A549 (cell line): ENCODE data around the gene KCNN2. TPM values are rescaled to one million over a fixed set of nuclear protein-coding genes. Genes with fewer than 3 reads are reported as not detected.

ENCODE experiments used
- ATAC-seq, 2 experiments: fragments of 200-7000 bp in 1 of 2; fragments of >200 bp in 1 of 2; cut with Nextera tagmentation in 1 of 2; cut with Tn5 transposase in 1 of 2; 3 replicates each; pipeline versions ENCODE4 v1.8.0 to v1.9.1; 2018 to 2020; ENCODE audit warnings: mild to moderate bottlenecking in 1 of 2, moderate library complexity in 1 of 2
- CTCF ChIA-PET: fragments of 300-600 bp; sonication (Branson Sonifier 250); formaldehyde crosslinking; extraction: SDS; loops from one replicate; lab custom pipeline; 2021; ENCODE audit warnings: antibody characterized with exemption, inconsistent platforms; lab: Yijun Ruan, JAX
- POLR2A ChIA-PET: fragments of 350-600 bp; formaldehyde crosslinking; extraction: SDS; loops from one replicate; lab custom pipeline; 2021; ENCODE audit warnings: antibody characterized with exemption, inconsistent platforms; lab: Yijun Ruan, JAX
- DNase-seq, 2 experiments: peaks; one replicate each; pipeline versions ENCODE4 v3.0.0 to v3.0.0-alpha.2; 2011 to 2016; ENCODE audit warnings: low read depth in 1 of 2, low spot score in 1 of 2
- FAIRE-seq: peaks from 2 replicates; lab custom pipeline; 2011; peaks lifted over from hg19 to GRCh38; lab: Jason Lieb, UNC
- H3K27ac ChIP-seq, 2 experiments: fragments of >200 bp; sonication (Bioruptor Twin); formaldehyde crosslinking; 3 replicates each; pipeline ENCODE4 v1.5.1; 2016 to 2017
- H3K4me1 ChIP-seq: fragments of >200 bp; sonication (Bioruptor Twin); formaldehyde crosslinking; 3 replicates; pipeline ENCODE4 v1.6.1; 2016
- H3K4me2 ChIP-seq: fragments of >200 bp; sonication (Bioruptor Twin); formaldehyde crosslinking; 3 replicates; pipeline ENCODE4 v1.6.1; 2016
- H3K4me3 ChIP-seq: fragments of >200 bp; sonication (Bioruptor Twin); formaldehyde crosslinking; 3 replicates; pipeline ENCODE4 v1.5.1; 2016
- H3K9me3 ChIP-seq: fragments of >200 bp; sonication (Bioruptor Twin); formaldehyde crosslinking; 3 replicates; pipeline ENCODE4 v1.6.1; 2016
- CBX2 ChIP-seq: fragments of 200-600 bp; sonication (generic); IDR thresholded peaks from 2 replicates; pipeline ENCODE4 v1.6.1; 2016; ENCODE audit warnings: low read depth, mild to moderate bottlenecking, borderline replicate concordance
- CEBPB ChIP-seq, 2 experiments: fragments of >200 bp in 1 of 2; sonication (Bioruptor Twin) in 1 of 2; formaldehyde crosslinking in 1 of 2; IDR thresholded peaks; 2 replicates each; pipeline ENCODE4 v1.6.1; 2012 to 2016
- CHD2 ChIP-seq: fragments of 150-350 bp; IDR thresholded peaks from 2 replicates; pipeline ENCODE4 v1.6.1; 2014; ENCODE audit warnings: low read length; ENCODE audit not compliant: partially characterized antibody
- EP300 ChIP-seq, 2 experiments: fragments of >200 bp; sonication (Bioruptor Twin); formaldehyde crosslinking; IDR thresholded peaks; 2 replicates in 1 of 2; 3 replicates in 1 of 2; pipeline ENCODE4 v1.6.1; 2016 to 2017
- FOSB ChIP-seq: fragments of 250-450 bp; sonication (Bioruptor Pico); IDR thresholded peaks from 2 replicates; pipeline ENCODE4 v1.5.0; 2020; ENCODE audit warnings: mild to moderate bottlenecking, moderate library complexity
- FOXS1 ChIP-seq: fragments of 250-450 bp; sonication (Bioruptor Pico); IDR thresholded peaks from 2 replicates; pipeline ENCODE4 v1.5.0; 2020; ENCODE audit warnings: mild to moderate bottlenecking, moderate library complexity
- GATA3 ChIP-seq: IDR thresholded peaks from 2 replicates; pipeline ENCODE4 v1.6.1; 2012; ENCODE audit warnings: borderline replicate concordance
- HOXB5 ChIP-seq: fragments of 250-450 bp; sonication (Bioruptor Pico); IDR thresholded peaks from 2 replicates; pipeline ENCODE4 v1.5.0; 2020; ENCODE audit warnings: mild to moderate bottlenecking, moderate library complexity
- KDM1A ChIP-seq: fragments of 200-600 bp; sonication (generic); IDR thresholded peaks from 2 replicates; pipeline ENCODE4 v1.6.1; 2016; ENCODE audit warnings: low read depth, mild to moderate bottlenecking
- KDM5A ChIP-seq: fragments of 200-600 bp; sonication (generic); IDR thresholded peaks from 2 replicates; pipeline ENCODE4 v1.6.1; 2016; ENCODE audit warnings: antibody characterized with exemption, mild to moderate bottlenecking
- POLR2A ChIP-seq: IDR thresholded peaks from 2 replicates; pipeline ENCODE4 v1.6.1; 2012; ENCODE audit warnings: mild to moderate bottlenecking, low read length
- RARB ChIP-seq: fragments of 250-450 bp; sonication (Bioruptor Pico); IDR thresholded peaks from 2 replicates; pipeline ENCODE4 v1.8.0; 2021; ENCODE audit warnings: mild to moderate bottlenecking, moderate library complexity
- RNF2 ChIP-seq: fragments of 200-600 bp; sonication (generic); IDR thresholded peaks from 2 replicates; pipeline ENCODE4 v1.6.1; 2016; ENCODE audit warnings: low read depth, mild to moderate bottlenecking, antibody characterized with exemption, moderate library complexity, borderline replicate concordance
- SREBF2 ChIP-seq: fragments of 450-650 bp; IDR thresholded peaks from 2 replicates; pipeline ENCODE4 v1.6.1; 2014; ENCODE audit warnings: mild to moderate bottlenecking, moderate library complexity
- ZC3H11A ChIP-seq: fragments of 450-650 bp; IDR thresholded peaks from 2 replicates; pipeline ENCODE4 v1.6.1; 2014; ENCODE audit warnings: antibody characterized with exemption, mild to moderate bottlenecking
- WGBS: methylation state at CpG from one replicate; pipeline ENCODE4 v1.1.6; 2017; ENCODE audit errors: missing lambda C conversion rate; 5-methylcytosine and 5-hydroxymethylcytosine counted together
- polyA plus RNA-seq, 4 experiments: library from polyadenylated mRNA; depleted of rRNA in 3 of 4; stranded (reverse); fragments of >200 nt; fragmentation: RNase III in 1 of 4; extraction: RNeasy Plus Mini Kit Qiagen cat#74134 plus additional on column Dnase treatment in 1 of 4; gene quantifications; 2 replicates in 3 of 4; 3 replicates in 1 of 4; pipeline ENCODE4 v1.2.3, GENCODE V29; 2011 to 2017
- TF ChIP-seq, protein P1 (sequence below): IDR thresholded peaks from 2 replicates; pipeline ENCODE4 v1.6.1; 2012
- TF ChIP-seq, protein P2 (sequence below): fragments of 250-450 bp; sonication (Bioruptor Pico); IDR thresholded peaks from 2 replicates; pipeline ENCODE4 v1.5.0; 2020; ENCODE audit warnings: low read depth, mild to moderate bottlenecking, moderate library complexity
- TF ChIP-seq, protein P3 (sequence below): fragments of 200-600 bp; sonication (generic); IDR thresholded peaks from 2 replicates; pipeline ENCODE4 v1.6.1; 2016; ENCODE audit warnings: antibody characterized with exemption, mild to moderate bottlenecking, moderate library complexity

The KCNN2 gene
- polyA plus RNA-seq, 2 of the 4 experiments (the other 2 are of a cell fraction): 0.04 to 0.06 TPM

DNA sequence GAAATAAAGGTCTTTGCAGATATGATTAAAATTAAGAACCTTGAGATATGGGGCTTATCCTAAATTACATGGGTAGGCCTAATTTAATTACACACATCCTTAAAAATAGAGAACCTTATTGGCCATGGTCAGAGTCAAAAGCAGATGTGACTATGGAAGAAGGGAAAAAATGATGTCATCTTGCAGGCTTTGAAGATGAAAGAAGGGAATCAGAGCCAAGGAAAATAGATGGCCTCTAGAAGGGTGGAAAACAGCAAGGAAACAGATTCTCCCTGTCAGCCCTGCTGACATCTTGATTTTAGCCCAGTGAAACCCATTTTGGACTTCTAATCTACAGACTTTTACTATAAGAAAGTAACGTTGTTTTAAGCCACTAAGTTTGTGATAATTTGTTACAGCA lies 37.6 kb upstream of the KCNN2 start:
- TF ChIP-seq POLR2A (no peak), SREBF2 (no peak), CEBPB (IDR thresholded peaks at IDR 0.05) (no peak), FOSB (CRISPR knock-in tag) (no peak), KDM1A (no peak), RARB (CRISPR knock-in tag) (no peak), EP300 (IDR thresholded peaks at IDR 0.05) (no peak), RNF2 (no peak), GATA3 (no peak)
- TF ChIP-seq, protein P1, sequence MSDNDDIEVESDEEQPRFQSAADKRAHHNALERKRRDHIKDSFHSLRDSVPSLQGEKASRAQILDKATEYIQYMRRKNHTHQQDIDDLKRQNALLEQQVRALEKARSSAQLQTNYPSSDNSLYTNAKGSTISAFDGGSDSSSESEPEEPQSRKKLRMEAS: no peak
- TF ChIP-seq, protein P2, sequence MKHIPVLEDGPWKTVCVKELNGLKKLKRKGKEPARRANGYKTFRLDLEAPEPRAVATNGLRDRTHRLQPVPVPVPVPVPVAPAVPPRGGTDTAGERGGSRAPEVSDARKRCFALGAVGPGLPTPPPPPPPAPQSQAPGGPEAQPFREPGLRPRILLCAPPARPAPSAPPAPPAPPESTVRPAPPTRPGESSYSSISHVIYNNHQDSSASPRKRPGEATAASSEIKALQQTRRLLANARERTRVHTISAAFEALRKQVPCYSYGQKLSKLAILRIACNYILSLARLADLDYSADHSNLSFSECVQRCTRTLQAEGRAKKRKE (CRISPR knock-in tag): no peak
- Histone ChIP-seq H3K4me2 (no peak overlapping the region), H3K4me3 (no peak overlapping the region), H3K9me3 (no peaks in the 10 kb centered on the region), H3K27ac (no peak overlapping the region), H3K4me1 (no peaks in the 10 kb centered on the region)
- CTCF ChIA-PET: no interaction called here
- WGBS: 7% methylated on average over 1 of the region's 1 CpG
- POLR2A ChIA-PET: no interaction called here
- ATAC-seq (no peak), FAIRE-seq (no peak), DNase-seq (no peak)

DNA sequence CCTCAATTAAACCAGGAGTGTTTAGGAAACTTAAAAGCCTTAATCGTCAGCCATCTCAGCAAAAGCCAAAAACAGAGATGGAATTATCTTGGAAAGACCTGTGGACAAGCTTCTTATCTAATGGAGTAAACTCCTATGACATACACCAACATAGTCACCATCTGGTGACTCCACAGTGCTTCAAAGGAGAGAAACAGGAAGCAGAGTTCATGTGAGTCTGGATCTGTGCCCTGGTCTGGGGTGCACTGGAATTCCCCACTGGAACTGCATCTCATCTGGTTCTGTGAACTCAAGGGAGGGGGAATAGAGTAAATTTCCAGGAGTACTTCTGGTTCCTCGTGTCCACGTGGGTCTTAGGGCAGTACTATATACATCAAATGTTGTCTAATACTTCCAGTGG lies 36.3 kb upstream of the KCNN2 start:
- ATAC-seq (no peak), DNase-seq (no peak)
- WGBS: 0% methylated on average over 3 of the region's 3 CpGs
- CTCF ChIA-PET: no interaction called here
- Histone ChIP-seq H3K4me2 (no peak overlapping the region), H3K9me3 (no peaks in the 10 kb centered on the region), H3K27ac (no peak overlapping the region)
- TF ChIP-seq ZC3H11A: no peak
- TF ChIP-seq, all 56 proteins: peak for 0
- H3K4me3 ChIP-seq: no peak overlapping the region
- no peaks in the 10 kb centered on the region for H3K4me1 ChIP-seq
- POLR2A ChIA-PET: no interaction called here
- FAIRE-seq: no peak

DNA sequence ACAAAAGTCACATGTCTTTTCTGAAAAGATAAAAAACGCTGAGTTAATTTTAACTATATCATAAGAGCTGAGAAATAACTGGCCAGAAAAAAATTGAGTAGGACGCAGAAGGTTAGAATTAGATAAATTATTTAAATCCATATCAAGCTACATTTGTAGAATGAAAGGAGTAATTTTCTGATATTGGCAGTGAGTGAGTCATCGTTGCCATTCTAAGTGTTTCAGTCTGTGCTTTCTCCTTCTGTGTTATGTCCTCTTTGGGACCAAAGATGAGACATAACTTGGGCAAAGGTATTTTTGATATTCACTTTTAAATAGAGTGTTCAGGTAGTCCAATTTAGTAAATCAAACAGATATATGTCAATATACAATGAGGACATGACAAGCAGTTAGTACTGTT lies 34.4 kb upstream of the KCNN2 start:
- 2% methylated on average over 3 of the region's 3 CpGs for WGBS
- FAIRE-seq: no peak
- no peaks in the 10 kb centered on the region for H3K4me1 ChIP-seq
- DNase-seq: no peak
- H3K9me3 ChIP-seq: no peaks in the 10 kb centered on the region
- no peak for TF ChIP-seq CBX2
- TF ChIP-seq CHD2: no peak
- no peak for TF ChIP-seq KDM5A
- no peak overlapping the region for H3K27ac ChIP-seq
- no peak for ATAC-seq
- ChIA-PET CTCF (no interaction called here), POLR2A (no interaction called here)
- no peak overlapping the region for H3K4me3 ChIP-seq
- H3K4me2 ChIP-seq: no peak overlapping the region

DNA sequence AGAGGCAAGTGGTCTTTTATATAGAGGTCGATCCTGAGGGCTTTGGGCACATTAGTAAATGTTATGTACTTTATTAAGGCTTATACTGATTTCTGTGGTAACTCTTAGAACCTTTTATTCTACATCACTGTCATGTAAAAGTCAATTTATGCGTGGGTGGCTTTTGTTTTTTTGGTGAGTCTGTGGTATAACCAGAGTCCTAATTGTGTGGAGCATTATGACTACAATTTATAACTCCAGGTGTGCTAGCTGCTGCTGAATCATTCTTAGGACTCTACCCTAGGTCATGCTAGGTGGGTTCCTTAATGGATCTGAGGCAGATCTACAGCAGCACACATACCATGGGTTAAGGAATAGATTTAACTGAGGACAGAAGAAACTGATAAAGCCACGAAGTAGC lies 33.9 kb upstream of the KCNN2 start:
- Histone ChIP-seq H3K4me2 (no peak overlapping the region), H3K4me1 (no peaks in the 10 kb centered on the region), H3K4me3 (no peak overlapping the region), H3K27ac (no peak overlapping the region), H3K9me3 (no peaks in the 10 kb centered on the region)
- ChIA-PET CTCF (no interaction called here), POLR2A (no interaction called here)
- ATAC-seq (no peak), DNase-seq (no peak), FAIRE-seq (no peak)
- TF ChIP-seq HOXB5 (CRISPR knock-in tag) (no peak), FOXS1 (CRISPR knock-in tag) (no peak), GATA3 (no peak), EP300 (IDR thresholded peaks at IDR 0.05) (no peak)
- TF ChIP-seq, protein P3, sequence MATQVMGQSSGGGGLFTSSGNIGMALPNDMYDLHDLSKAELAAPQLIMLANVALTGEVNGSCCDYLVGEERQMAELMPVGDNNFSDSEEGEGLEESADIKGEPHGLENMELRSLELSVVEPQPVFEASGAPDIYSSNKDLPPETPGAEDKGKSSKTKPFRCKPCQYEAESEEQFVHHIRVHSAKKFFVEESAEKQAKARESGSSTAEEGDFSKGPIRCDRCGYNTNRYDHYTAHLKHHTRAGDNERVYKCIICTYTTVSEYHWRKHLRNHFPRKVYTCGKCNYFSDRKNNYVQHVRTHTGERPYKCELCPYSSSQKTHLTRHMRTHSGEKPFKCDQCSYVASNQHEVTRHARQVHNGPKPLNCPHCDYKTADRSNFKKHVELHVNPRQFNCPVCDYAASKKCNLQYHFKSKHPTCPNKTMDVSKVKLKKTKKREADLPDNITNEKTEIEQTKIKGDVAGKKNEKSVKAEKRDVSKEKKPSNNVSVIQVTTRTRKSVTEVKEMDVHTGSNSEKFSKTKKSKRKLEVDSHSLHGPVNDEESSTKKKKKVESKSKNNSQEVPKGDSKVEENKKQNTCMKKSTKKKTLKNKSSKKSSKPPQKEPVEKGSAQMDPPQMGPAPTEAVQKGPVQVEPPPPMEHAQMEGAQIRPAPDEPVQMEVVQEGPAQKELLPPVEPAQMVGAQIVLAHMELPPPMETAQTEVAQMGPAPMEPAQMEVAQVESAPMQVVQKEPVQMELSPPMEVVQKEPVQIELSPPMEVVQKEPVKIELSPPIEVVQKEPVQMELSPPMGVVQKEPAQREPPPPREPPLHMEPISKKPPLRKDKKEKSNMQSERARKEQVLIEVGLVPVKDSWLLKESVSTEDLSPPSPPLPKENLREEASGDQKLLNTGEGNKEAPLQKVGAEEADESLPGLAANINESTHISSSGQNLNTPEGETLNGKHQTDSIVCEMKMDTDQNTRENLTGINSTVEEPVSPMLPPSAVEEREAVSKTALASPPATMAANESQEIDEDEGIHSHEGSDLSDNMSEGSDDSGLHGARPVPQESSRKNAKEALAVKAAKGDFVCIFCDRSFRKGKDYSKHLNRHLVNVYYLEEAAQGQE: no peak
- WGBS: 3% methylated on average over 3 of the region's 3 CpGs
